HG03039 (cell line): ENCODE results near the gene COL28A1.

Experiments used
- ATAC-seq: cut with Tn5 transposase; IDR thresholded peaks from one replicate; pipeline ENCODE4 v1.9.1; 2021; ENCODE audit warnings: mild to moderate bottlenecking, moderate library complexity; ENCODE audit not compliant: unreplicated experiment

The COL28A1 gene

GRCh38 chr7:7349156-7349555 is 186.5 kb downstream of the COL28A1 start:
- ATAC-seq: no peak

- ATAC-seq: no peak
These were observed 188.6 kb downstream of the COL28A1 start for GRCh38 chr7:7347045-7347444.

- ATAC-seq: no peak
These were observed 191.1 kb downstream of the COL28A1 start for GRCh38 chr7:7344583-7344982.

- ATAC-seq: no peak
These were observed 199.8 kb downstream of the COL28A1 start for GRCh38 chr7:7335909-7336308.

- no peak for ATAC-seq
These were observed 200.5 kb downstream of the COL28A1 start for GRCh38 chr7:7335215-7335614.

- no peak for ATAC-seq
These were observed 202.1 kb downstream of the COL28A1 start for GRCh38 chr7:7333610-7334009.

- no peak for ATAC-seq
These were observed 204.2 kb downstream of the COL28A1 start for GRCh38 chr7:7331523-7331922.

- ATAC-seq: no peak
These were observed 204.7 kb downstream of the COL28A1 start for GRCh38 chr7:7330997-7331396.

- ATAC-seq: no peak
These were observed 206.3 kb downstream of the COL28A1 start for GRCh38 chr7:7329326-7329725.

GRCh38 chr7:7327423-7327822 is 208.2 kb downstream of the COL28A1 start:
- no peak for ATAC-seq

GRCh38 chr7:7324698-7325097 is 211.0 kb downstream of the COL28A1 start:
- ATAC-seq: no peak

- no peak for ATAC-seq
These were observed 211.8 kb downstream of the COL28A1 start for GRCh38 chr7:7323921-7324320.

- ATAC-seq: no peak
These were observed 212.3 kb downstream of the COL28A1 start for GRCh38 chr7:7323352-7323751.

GRCh38 chr7:7321681-7322080 is 214.0 kb downstream of the COL28A1 start:
- peak; percentile 96 for ATAC-seq

GRCh38 chr7:7318601-7319000 is 217.1 kb downstream of the COL28A1 start:
- no peak for ATAC-seq

- no peak for ATAC-seq
These were observed 217.8 kb downstream of the COL28A1 start for GRCh38 chr7:7317850-7318249.

GRCh38 chr7:7315851-7316250 is 219.8 kb downstream of the COL28A1 start:
- ATAC-seq: no peak

GRCh38 chr7:7312323-7312722 is 223.3 kb downstream of the COL28A1 start:
- ATAC-seq: no peak

GRCh38 chr7:7311001-7311400 is 224.7 kb downstream of the COL28A1 start:
- ATAC-seq: no peak

- ATAC-seq: no peak
These were observed 226.5 kb downstream of the COL28A1 start for GRCh38 chr7:7309203-7309602.
